Activated T-helper 1 cell treated with anti-CD3 and anti-CD28 coated beads, Interleukin-12 subunit alpha, Interleukin-12 subunit beta, Interleukin-2, Interleukin-4 antibody, amounts not matched to agents 30 ng/mL and 10 ng/mL and 1 ng/mL, durations not matched to agents 14 hours and 24 hours and 36 hours (primary cell): ENCODE data around the gene ITPRIPL1. TPM values are rescaled to one million over a fixed set of nuclear protein-coding genes. Genes with fewer than 3 reads are reported as not detected.

Experiments used
- total RNA-seq: library from RNA; stranded (reverse); gene quantifications from 2 replicates; pipeline ENCODE4 v1.2.3, GENCODE V29; 2022

Gene ITPRIPL1
- total RNA-seq, 1 donor from 2014 or later = 52.1 TPM

Other genes with a start within 250 kb of the ITPRIPL1 start
- gene ADRA2B, start 208.7 kb upstream of the ITPRIPL1 start, total RNA-seq = 0.12 and 0.21 TPM in 2 replicates
- gene ASTL, start 186.8 kb upstream of the ITPRIPL1 start, total RNA-seq = 2.0 and 2.9 TPM in 2 replicates
- 494 and 500 TPM in 2 replicates for gene DUSP2, start 179.9 kb upstream of the ITPRIPL1 start, total RNA-seq
- 216 and 229 TPM in 2 replicates for gene STARD7, start 116.5 kb upstream of the ITPRIPL1 start, total RNA-seq
- gene TMEM127, start 59.3 kb upstream of the ITPRIPL1 start, total RNA-seq = 29.7 and 30.1 TPM in 2 replicates
- 111 and 115 TPM in 2 replicates for gene CIAO1, start 59.1 kb upstream of the ITPRIPL1 start, total RNA-seq
- 192 and 196 TPM in 2 replicates for gene SNRNP200, start 19.8 kb upstream of the ITPRIPL1 start, total RNA-seq
- 64.7 and 69.7 TPM in 2 replicates for gene NCAPH, start 10.4 kb downstream of the ITPRIPL1 start, total RNA-seq
- 0.54 and 0.75 TPM in 2 replicates for gene NEURL3, start 180.0 kb downstream of the ITPRIPL1 start, total RNA-seq
- 233 and 240 TPM in 2 replicates for gene ARID5A, start 211.4 kb downstream of the ITPRIPL1 start, total RNA-seq